ENCODE results near the gene NCAPD3. TPM values are rescaled to one million over a fixed set of nuclear protein-coding genes. Genes with fewer than 3 reads are reported as not detected.

The NCAPD3 gene
- total and polyA plus RNA-seq, 9 of the 15 experiments (the other 6 are each of a cell fraction or from before 2014, with no cell fraction given): 23.6 to 80.6 (median 58.6) TPM

DNA sequence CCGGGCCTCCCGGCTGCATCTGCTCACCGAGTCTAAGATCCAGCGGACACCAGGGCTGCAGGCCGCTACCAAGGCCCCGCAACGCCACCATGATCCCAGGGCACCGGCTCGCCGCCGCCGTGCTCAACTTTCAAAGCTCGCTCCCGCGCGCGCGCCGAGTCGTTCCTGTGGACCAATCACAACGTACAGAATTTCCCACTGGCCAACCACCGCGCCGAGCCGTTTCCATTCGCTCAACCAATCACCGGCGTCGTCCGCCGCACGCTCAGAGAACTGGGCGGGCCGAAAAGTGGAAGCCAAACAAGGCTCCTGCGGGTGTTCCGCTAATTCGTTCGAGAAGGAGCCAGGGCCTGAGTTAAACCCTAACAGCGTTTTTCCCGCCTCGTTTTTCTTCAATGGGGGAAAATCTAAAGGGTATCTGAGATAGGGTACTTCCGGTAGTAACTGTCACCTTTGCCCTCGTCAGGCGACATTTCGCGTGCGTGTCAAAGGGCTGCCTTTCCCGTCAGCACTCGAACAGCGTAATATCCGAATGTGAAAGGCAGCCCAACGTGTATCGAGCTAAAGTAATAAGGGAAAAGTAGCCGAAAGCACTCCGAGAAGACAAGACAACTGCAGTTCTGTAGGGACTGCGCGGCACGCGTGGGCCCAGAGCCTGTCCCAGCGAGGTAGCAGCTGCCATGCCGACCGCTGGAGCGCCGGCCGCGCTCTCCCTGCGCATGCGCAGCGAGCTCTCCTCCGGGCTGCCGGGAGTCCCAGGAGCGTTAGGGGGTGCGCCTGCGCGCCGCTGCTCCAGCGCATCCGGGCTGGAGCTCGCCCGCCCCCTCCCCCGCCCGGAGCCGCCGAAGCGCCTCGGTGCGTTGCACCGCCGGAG is at the start of gene NCAPD3, which contains the start of gene VPS26B (continued):
- TF ChIP-seq SIX5 (IDR thresholded peaks at IDR 0.05; ENCODE audit: borderline replicate concordance in 1 of 2, insufficient read depth in 1 of 2, low read depth in 1 of 2, low read length in 2 of 2) (no peak), ZNF780A (CRISPR knock-in tag; IDR thresholded peaks at IDR 0.05) (no peak), ARID3B (CRISPR knock-in tag; IDR thresholded peaks at IDR 0.05; ENCODE audit: borderline replicate concordance) (no peak), ILF3 (IDR thresholded peaks at IDR 0.05; ENCODE audit: borderline replicate concordance) (no peak; the same call in 1 of the 2 replicates), ZNF146 (CRISPR knock-in tag; IDR thresholded peaks at IDR 0.05; ENCODE audit: unreplicated experiment) (no peak), ZBTB17 (CRISPR knock-in tag; IDR thresholded peaks at IDR 0.05) (0 out of 2 replicates have a peak, but pooled peaks have one; percentile 48), RFX1 (IDR thresholded peaks at IDR 0.05) (peak; percentile 78), ZFPM2 (CRISPR knock-in tag; IDR thresholded peaks at IDR 0.05) (no peak), PCBP2 (IDR thresholded peaks at IDR 0.05; ENCODE audit: low read depth, low read length, poor library complexity, severe bottlenecking) (no peak), NFIX (CRISPR knock-in tag; IDR thresholded peaks at IDR 0.05; ENCODE audit: low read depth) (no peak)
- TF ChIP-seq, protein P1, sequence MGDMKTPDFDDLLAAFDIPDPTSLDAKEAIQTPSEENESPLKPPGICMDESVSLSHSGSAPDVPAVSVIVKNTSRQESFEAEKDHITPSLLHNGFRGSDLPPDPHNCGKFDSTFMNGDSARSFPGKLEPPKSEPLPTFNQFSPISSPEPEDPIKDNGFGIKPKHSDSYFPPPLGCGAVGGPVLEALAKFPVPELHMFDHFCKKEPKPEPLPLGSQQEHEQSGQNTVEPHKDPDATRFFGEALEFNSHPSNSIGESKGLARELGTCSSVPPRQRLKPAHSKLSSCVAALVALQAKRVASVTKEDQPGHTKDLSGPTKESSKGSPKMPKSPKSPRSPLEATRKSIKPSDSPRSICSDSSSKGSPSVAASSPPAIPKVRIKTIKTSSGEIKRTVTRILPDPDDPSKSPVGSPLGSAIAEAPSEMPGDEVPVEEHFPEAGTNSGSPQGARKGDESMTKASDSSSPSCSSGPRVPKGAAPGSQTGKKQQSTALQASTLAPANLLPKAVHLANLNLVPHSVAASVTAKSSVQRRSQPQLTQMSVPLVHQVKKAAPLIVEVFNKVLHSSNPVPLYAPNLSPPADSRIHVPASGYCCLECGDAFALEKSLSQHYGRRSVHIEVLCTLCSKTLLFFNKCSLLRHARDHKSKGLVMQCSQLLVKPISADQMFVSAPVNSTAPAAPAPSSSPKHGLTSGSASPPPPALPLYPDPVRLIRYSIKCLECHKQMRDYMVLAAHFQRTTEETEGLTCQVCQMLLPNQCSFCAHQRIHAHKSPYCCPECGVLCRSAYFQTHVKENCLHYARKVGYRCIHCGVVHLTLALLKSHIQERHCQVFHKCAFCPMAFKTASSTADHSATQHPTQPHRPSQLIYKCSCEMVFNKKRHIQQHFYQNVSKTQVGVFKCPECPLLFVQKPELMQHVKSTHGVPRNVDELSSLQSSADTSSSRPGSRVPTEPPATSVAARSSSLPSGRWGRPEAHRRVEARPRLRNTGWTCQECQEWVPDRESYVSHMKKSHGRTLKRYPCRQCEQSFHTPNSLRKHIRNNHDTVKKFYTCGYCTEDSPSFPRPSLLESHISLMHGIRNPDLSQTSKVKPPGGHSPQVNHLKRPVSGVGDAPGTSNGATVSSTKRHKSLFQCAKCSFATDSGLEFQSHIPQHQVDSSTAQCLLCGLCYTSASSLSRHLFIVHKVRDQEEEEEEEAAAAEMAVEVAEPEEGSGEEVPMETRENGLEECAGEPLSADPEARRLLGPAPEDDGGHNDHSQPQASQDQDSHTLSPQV (IDR thresholded peaks at IDR 0.05): 0 out of 2 replicates have a peak, but pooled peaks have one; percentile 56
- TF ChIP-seq, protein P2, sequence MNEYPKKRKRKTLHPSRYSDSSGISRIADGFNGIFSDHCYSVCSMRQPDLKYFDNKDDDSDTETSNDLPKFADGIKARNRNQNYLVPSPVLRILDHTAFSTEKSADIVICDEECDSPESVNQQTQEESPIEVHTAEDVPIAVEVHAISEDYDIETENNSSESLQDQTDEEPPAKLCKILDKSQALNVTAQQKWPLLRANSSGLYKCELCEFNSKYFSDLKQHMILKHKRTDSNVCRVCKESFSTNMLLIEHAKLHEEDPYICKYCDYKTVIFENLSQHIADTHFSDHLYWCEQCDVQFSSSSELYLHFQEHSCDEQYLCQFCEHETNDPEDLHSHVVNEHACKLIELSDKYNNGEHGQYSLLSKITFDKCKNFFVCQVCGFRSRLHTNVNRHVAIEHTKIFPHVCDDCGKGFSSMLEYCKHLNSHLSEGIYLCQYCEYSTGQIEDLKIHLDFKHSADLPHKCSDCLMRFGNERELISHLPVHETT (CRISPR knock-in tag; conservative IDR thresholded peaks at IDR 0.05 in 1 of 2, IDR thresholded peaks at IDR 0.05 in 1 of 2): 0 out of 4 replicates have a peak, but pooled peaks of 1 of the 2 experiments have one; percentile 6
